Stimulated activated CD4-positive, alpha-beta T cell treated with anti-CD3 and anti-CD28 coated beads, TNF-alpha, amount 100 ng/mL, for 48 hours (primary cell): ENCODE results near the gene ITPR2.
A peak's percentile ranks its signal among the peaks of the same experiment; 100 is the strongest.
"Not testable (repeated sequence)": the region's sequence is repeated elsewhere in the genome, so short reads cannot be mapped to it uniquely, and the experiment has no call there.

Experiments used
- DNase-seq, 3 donors: peaks; one replicate each; pipeline ENCODE4 v3.0.0-alpha.2; 2020; ENCODE audit warnings: low read depth in 3 of 3

ITPR2 gene

DNA sequence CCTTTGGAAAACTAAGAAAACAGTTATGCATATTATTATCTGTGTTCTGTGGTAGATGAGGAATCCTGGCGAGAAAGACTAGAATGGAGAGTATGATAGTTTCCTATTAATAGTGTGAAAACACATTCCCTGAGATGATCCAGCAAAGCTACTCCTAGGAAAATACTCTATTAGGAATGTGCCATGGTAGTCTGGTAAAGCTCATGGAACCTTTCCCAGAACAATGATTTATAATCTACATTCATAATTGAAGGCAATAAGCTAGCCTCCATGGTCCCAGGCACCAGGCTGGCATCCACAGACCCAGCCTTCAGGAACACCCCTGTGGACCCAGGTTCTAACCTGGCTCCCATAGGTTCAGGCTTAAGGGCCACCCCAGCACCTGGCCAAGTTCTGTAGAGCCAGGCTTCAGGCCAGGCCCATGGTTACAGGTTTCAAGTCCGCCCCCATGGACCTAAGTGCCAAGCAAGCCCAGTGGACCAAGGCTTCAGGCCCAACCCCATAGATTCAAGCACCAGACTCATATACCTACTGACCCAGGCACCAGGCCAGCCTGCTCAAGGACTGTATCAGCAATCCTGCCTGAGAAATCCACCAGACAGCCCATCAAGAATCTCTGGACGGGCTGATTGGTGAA is 72.2 kb downstream of the ITPR2 start:
- no peak for DNase-seq

GRCh38 chr12:26755362-26755761 is 77.6 kb downstream of the ITPR2 start:
- DNase-seq, result not testable (repeated sequence)

DNA sequence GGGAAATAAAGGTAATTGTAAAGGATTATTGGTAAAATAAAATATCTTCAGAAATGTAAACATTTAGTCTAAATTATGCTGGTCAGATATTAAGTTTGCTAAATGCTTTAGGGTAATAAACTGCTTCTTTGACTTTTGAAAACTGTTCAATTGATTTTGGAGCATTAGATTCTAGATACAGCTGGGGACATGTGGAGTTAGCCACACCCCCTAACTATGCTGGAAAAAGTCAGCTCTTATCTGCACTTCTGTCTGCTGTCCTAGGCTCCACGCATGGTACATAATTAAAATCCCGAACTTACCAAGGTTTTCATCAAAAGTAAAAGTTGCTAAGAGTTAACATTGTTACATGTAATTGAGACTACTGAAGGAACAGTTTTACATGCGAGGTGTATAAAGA is 78.8 kb downstream of the ITPR2 start:
- no peak for DNase-seq

DNA sequence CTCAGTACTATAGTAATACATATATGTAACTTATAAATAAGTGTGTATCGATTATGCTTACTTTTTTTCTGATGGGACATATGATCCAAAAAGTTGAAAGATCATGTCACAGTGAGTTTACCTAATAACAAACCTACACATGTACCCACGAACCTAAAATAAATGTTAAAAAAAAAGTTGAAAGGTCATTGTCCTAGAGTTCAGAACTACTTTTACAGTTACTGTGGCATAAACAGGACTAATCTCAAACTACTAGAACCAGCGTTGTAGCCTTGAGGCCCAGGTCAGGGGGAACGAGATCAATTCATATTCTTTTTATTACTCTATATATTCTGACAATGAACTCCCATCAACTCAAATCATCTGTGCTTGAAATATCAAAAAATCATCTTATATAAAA is 81.8 kb downstream of the ITPR2 start:
- no peak for DNase-seq

DNA sequence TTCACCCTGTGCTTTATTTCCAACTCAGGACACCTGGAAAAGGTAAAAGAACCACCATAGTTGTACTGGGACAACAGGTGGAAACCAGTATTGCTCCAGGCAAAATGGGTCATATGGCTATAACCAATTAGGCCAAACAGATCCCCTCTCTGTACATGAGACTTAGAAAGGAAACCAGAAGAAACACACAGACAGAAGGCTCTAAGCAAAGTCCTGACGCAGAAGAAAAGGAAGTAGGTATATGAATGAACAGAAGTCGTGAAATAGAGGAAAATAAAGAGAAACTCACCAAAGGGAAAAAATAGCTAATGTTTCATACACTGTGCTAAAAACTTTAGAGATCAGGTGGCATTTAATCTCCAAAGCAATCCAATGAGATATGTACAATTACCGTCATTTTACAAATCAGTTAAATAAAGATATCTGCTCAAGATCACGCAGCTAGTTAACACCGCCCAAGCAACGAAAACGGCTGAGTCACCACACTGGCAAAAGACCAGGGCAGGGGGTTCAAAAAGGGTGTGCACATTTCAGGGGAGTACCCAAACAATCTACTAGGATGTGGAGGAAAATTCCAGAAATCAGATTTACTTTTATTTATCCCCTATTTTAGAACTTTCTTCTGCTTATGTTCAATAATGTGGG is 82.3 kb downstream of the ITPR2 start:
- DNase-seq, result peak in 1 of 3 donors; percentile 13

DNA sequence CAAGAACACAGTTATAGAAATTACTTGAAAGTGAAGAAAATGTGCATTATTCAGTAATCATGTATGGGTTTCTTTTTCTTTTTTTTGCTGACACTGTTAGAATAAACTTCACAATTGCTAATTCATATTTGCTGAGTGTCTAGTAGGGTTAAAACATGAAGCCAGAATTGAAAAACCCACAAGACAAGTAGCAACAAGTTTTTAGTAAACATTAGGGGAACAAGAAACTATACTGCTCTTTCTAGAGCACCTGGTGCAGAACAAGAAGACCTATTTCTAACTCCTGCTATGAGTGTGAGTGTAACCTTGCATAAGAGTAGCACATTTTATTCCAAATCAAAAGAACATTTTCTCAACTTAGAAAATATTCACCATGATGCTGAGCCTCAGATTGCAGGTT is 83.2 kb downstream of the ITPR2 start:
- no peak for DNase-seq

DNA sequence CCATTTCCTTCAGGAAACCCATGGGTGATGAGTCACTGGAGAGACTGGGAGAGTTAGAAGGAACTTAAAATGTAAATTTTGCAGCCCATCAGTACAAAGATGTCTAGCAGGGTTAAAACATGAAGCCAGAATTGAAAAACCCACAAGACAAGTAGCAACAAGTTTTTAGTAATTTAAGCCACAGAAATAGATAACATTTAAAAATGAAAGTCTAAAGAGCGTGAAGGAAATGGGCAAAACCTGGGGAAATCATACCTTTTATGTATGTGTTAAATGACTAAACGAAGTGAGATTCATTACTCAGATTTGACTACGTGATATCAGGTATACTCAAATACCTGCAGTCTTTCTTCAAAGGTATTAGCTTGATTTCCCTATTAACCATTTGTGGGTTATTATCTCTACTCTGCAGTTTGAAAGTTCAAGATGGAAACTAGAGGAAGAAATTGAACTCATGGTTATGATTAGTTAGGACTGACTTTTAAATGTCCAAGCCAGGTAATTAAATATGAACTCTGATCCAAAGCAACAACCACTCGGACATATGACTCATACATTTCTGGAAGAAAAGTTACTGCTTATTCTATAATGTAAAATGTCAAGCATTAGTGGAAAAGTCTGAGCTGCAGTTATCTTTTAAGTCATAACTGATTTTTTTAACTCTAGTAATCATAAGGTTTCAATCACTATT is 84.1 kb downstream of the ITPR2 start:
- no peak for DNase-seq

DNA sequence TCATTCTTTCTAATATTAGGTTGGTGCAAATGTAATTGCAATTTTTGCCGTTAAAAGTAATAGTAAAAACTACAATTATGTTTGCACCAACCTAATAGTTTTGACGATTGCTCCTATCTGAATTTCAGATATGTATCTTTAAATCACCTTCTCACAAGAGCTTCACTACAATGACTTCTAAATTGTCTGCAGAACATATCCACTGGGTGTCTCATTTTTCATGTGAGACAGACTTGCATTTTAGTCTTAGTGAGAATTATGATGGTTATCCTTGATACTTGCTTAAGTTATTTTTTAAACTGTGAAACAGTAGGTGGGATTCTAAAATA is 84.6 kb downstream of the ITPR2 start:
- DNase-seq, result no peak

- no peak for DNase-seq
Measured at GRCh38 chr12:26746121-26746714, 86.8 kb downstream of the ITPR2 start.

DNA sequence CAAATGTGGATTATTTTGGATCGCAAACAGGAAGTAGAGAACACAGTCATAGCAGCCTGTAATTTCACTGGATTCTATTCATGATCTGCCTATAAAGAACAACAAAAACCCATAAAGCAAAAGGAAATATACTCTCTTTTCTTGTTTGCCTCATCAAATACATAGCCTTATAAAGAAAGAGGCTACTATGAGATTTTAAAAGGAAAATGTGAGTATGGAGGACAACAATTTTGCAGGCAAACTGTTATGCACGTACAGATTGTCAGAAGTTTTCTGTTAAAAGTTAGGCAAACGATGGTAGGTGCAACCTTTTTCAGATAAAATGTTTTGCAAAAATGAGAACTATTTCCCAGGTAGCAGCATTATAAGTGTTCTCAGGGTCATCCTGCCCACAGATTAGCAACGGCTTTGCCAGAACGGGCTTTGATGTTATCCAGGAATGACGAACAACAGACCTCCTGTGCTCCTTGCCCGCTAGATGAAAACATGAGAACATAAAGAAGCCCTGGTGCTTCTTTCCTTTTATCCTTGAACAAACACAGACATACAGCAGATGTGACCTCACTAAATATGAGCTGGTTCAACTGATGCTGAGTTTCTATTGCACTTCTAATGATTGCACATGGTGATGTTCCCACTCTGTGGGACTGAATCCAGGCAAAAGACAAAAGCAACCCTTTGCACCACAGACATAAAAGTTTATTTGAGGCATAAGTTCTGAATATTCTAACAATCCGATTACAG is 88.1 kb downstream of the ITPR2 start:
- DNase-seq, result no peak

DNA sequence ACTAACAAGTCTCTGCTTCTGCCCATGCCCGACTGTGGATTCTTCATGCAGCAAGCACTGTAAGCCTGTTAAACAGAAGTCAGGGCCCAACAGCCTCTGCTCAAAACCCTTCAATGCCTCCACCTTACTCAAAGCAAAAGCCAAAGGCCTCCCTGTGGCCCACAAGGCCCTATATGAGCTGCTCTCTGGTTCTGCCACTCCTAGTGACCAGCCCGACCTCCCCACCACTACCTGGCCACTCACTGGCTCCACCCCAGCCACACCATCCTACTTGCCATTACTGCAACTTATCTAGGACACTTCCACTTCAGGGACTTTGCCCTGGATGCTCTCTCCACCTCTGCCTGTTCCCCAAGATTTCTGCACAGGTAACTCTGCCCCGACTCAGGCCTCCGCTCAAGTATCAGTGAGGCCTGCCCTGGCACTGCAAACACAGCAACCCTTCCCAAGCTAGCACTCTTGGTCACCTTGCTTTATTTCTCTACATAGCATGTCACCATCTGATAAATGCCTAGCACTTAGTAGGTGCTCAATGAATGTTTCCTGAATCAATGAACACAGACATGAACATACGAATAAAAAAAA is 88.9 kb downstream of the ITPR2 start:
- no peak for DNase-seq

- DNase-seq, result no peak
Measured at GRCh38 chr12:26741584-26742227, 91.3 kb downstream of the ITPR2 start.

DNA sequence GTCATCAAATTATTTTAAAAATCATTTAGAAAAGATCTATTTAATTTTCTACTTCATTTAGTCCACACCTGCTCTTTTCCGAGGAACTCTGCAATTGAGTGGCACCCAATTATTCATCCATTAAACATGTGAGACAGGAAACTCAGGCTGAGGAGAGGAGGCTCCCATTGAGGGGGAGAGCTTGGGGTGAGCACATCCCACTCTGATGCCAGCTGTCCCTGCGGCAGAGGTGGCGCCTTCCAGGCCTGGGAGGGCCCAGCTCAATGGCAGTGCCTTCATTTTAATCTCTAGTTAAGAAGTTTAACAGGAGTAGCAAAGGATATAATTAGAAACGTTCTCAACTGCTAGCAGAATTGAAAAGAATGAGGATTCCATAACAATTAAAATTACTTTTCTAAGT is 92.0 kb downstream of the ITPR2 start:
- no peak for DNase-seq

DNA sequence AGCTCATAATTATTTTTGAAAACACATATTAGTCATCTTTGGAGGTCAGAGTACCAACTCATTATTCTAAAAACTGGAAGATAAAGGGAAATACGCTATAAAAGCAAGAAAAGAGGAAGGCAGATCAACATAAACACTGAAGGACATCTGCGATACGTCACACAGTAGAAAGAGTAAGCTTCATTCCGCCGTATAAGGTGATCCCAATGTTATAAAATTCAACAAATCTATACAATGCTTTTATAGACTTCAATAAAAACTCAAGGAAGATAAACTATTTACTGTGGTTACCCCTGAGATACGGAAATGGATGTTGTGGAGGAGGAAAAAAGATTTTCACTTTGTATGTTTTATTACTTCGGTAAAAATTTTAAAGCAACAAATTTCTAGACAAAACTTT is 92.6 kb downstream of the ITPR2 start:
- no peak for DNase-seq

DNA sequence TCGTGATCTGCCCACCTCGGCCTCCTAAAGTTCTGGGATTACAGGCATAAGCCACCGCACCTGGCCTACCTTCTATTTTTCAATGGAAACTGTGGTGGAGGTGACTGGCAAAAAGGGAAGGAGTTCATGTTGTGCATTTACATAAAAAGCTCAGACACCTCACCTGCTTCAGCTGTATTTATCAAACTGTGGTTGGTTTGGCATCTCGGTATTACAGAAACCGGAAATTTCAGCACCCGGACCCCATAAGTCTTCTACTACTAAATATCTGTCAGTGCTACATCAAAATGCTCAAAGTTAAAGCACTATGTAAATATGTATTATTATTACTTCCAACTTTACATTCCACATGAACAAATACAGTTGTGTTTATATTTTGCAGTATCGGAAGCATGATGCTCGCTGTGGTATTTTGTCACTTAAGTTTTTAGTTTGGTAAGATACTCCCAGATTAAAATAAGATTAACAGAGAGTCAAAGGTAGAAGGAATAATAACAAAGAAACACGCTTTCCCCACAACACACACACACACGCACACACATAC is 95.4 kb downstream of the ITPR2 start:
- DNase-seq, result no peak

GRCh38 chr12:26736563-26737486 is 96.2 kb downstream of the ITPR2 start:
- no peak for DNase-seq

DNA sequence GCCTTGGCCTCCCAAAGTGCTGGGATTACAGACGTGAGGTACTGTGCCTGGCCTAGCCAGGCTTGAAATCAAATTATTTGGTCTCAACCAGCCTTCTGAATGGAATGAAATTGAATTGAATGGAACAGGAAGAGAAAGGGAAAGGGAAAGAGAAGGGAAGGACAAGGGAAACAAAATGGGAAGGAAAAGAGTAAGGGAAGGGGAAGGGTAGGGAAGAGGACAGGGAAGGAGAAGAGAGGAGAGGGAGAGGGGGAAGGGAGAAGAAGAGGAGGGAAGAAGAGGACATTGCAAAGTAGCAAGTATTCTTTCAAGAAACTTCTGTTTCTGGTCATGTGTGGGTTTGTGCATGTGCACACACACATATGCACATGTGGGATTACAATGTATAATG is 97.8 kb downstream of the ITPR2 start:
- DNase-seq, result no peak

GRCh38 chr12:26734510-26735248 is 98.3 kb downstream of the ITPR2 start:
- no peak for DNase-seq
